Renal cortical epithelial cell (primary cell): Measurements from ENCODE around the gene PRPF6. TPM values are rescaled to one million over a fixed set of nuclear protein-coding genes. Genes with fewer than 3 reads are reported as not detected.

Source experiments
- DNase-seq: peaks from one replicate; pipeline ENCODE4 v3.0.0-alpha.2; 2011; ENCODE audit warnings: low read depth
- total RNA-seq: library from RNA; depleted of rRNA; stranded (reverse); fragments of >200 nt; gene quantifications from 2 replicates; pipeline ENCODE4 v1.2.3, GENCODE V29; 2014

Gene PRPF6
- total RNA-seq, 1 donor from 2014 or later, result 94.5 TPM

DNA sequence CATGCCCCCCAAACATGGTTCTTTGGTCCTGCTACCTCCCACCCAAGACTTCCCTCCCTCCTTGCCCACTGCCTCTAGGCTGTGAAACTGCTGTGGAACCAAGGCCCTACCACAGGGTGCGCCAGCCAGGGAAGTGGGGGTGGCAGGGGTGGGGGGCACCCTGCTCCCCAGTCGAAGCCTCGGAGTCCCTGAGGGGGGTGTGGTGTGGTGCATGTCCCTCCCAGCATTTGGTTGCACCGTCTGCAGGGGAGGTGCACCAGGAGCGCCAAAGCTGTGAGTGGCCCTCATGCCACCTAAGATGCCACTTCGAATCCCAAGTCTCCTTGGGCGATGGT lies 96.6 kb downstream of the PRPF6 start:
- no peak for DNase-seq

DNA sequence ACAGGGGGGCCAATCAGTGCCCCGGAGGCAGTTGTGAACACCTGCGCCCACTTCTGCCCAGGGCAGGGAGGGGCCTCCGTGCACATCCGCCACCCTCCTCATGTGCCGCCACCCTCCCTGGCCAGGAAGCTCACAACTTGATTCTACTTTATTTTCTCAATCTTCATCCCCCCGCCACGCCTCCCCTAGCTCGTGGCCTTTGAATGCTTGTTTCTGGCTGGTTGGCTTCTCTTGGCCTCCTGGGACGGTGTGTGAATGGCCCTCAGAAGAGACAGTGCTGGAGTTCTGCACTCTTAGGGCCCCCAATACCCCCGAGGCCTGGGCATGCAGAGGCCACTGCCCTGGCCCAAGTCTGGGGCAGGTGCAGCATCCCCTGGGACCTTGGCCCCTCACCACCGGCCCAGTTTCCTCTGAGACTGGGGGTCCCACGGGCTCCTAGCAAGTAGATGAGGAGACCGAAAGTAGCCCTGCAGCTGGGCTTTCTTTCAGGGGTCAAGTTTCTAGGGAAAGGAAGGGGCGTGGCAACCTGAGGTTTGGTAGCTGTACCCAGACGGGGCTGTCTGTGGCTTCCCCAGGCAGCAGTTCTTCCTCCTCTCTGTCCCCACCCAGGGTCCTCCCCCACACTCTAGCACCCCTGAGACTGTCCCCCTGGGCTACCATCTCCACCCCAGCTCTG lies 97.1 kb downstream of the PRPF6 start:
- DNase-seq, result no peak

DNA sequence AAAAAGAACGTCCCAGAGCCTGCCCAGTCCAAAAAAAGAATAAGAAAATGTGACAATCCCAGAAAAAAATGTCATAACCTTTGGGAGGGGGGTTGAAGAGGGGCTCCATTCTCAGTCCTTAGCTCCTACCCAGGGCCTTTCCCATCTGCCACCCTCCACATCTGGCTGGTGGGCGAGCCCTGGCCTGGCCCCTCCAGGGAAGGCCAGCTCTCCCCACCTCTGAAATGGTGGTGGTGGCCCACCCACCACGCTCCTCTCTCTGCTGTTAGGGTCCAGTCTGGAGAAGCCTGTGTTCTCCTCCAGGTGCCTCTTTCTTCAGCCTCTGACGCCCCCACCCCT lies 98.0 kb downstream of the PRPF6 start:
- no peak for DNase-seq

DNA sequence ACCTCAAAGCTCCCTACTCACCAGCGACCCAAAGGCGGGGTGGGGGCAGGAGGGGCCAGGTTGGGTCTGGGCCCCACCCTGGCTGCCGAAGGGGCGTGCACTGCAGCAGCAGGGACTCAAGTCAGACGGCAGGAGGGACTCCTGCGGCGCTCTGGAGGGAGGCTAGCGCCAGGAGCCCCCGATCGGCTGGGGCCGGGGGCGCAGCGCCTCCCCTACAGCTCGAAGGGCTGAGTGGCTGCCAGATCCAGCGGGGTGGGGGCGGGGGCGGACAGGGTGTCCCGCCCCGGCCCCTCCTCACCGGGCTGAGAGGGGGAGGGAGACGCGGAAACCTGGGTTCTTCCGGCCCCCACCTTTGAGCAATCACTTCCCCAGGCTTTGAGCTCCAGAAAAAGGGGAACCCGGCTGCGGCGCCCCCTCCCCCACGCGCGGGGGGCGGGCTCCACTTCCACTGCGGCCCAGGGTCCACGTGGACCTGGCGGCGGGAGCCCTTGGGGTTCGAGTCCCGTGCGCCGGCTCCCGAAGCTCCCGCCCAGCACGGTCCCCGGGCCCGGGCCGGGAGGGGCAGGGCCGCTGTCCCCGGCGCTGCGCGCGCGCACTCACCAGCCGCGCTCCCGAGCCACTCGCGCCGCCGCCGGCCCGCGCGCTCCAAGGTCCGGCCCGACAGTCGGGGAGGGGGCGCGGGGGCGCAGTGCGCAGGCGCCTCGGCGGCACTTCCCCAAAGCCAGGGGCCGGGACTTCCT lies 98.5 kb downstream of the PRPF6 start, which contains the start of gene RGS19:
Gene RGS19, minus strand, starts transcription at position 246 of the 740 bp plus-strand sequence. CDS start 2,632 bp downstream, outside the sequence.
- no peak for DNase-seq

DNA sequence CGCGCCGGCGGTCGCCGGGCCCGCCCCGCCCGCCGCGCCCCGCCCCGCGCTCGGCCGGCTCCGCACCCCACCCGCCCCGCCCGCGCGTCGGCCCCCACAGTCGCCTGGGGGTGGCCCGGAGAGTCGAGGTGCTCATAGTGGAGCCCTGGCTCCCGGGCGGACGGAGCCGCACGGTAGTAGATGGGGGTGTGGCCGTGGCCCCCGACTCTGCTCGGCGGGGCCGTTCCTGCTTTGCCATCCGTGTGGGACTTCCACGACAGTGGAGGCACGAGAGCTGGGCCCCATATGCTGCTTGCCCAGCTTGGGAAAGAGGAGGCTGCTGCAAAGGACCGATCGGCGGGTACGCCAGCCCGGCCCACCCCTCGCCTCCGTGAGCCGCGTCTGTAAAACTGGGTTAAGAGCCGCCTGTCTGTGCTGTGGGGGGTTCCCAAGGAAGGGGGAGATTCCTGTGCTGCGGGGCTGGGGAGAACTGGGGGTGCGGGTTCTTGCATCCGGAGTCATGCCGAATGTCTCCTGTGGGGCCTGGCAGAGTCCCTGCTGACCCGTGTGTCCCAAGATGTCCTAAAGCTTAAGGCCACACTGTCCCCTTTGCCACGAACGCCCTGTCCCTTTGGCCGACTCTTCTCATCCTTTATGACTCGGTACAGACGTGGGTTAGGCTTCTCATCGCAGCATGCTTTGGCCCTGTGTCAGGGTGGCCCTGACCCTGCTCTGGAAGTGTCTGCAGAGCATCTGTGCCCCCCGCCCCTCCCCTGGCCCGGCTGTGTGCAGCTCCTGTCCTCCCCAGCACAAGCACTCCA lies 99.3 kb downstream of the PRPF6 start, which contains the start of gene OPRL1:
Gene OPRL1, plus strand, starts transcription at position 70 of the 800 bp plus-strand sequence. CDS start 12,639 bp downstream, outside the sequence.
- DNase-seq, result no peak

DNA sequence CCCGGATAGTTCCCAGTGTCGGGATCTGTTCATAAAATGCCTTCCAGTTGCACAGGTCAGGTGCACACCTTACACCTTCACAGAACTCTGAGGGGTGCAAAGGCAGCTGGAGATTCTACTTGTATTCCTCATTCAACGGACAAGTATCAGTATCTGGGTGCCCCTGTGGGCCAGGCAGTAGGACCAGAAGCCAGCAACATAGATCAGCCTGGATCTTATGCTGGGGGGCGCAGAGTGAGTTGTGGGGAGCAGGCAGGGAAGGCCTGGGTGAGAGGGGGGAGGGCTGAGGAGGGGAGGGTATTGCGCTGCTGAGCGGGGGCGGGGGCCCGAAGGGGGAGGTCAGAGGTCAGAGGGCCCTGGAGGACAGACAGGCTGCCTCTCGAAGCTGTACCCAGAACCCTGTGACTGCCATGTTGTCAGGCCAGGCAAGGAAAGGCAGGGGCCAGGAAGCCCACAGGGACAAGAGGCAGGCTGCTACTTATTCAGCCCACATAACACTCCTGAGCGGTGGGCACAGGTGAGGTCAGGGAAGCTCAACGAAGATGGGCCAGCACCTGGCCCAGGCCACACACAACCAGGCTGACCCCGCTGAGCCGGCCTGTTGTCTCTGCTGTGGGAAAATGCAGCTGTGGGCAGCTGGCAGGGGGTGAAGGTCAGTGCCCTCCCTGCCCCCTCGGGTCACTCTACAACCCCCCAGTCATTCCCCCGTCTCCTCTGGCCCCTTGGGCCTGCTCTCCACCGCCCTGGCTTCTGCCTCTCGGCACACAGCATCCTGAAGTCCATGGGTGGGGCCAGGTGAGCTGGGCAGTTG lies 100.1 kb downstream of the PRPF6 start:
- no peak for DNase-seq

DNA sequence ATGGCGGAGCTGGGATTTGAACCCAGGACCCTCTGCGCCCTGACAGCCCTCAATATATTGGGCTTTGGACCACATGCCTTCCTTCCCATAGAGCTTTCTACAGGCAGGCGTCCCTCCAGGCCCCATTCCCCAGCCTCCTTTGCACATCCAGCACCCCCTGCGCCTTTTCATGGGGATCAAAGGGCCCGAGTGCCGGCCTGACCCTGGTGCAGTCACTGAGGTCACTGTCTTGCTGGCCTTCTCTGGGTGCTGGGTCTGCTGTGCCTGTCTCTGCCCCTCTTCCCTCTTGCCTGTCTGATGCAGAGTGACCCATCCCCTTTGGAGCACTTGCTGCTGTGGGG lies 100.7 kb downstream of the PRPF6 start:
- no peak for DNase-seq

DNA sequence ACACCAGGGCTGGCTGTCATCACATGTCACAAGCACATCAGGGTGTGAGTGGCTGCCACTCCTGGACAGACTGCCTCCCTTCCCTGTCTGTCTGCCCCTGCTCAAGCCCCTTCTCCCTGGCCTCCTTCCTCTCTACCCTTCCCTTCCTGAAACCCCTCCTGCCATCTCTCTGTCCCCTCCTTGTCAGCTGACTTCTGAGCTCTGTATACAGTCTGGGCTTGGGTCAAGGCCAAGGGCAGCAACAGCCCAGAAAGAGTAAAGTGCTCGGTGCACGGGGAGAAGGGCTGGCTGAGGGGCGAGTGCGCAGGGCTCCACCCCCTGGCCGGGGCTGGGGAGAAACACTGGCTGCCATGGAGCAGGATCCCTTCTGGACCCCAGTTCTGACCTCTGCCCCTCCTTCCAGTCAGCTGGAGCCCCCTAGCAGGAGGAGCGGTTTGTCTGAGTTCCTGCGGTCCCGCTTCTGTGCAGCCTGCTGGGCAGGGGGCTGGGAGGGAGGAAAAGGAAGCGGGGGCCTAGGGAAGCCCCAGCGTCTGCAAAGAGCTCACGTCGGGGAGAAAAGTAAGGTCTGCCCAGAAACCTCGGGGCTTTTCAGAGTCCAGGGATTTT lies 101.3 kb downstream of the PRPF6 start:
- no peak for DNase-seq

Other genes starting within 250 kb of the PRPF6 start
- 3.5 and 4.3 TPM in 2 replicates for gene LIME1, start 244.5 kb upstream of the PRPF6 start, total RNA-seq
- 14.9 and 31.5 TPM in 2 replicates for gene SLC2A4RG, start 241.4 kb upstream of the PRPF6 start, total RNA-seq
- gene ZBTB46, start 149.9 kb upstream of the PRPF6 start, total RNA-seq, result 3.5 and 5.4 TPM in 2 replicates
- not detected in 2 replicates for gene ABHD16B, start 119.6 kb upstream of the PRPF6 start, total RNA-seq
- gene TPD52L2, start 115.9 kb upstream of the PRPF6 start, total RNA-seq, result 154 and 158 TPM in 2 replicates
- 82.6 and 91.0 TPM in 2 replicates for gene DNAJC5, start 86.0 kb upstream of the PRPF6 start, total RNA-seq
- 20.3 and 27.8 TPM in 2 replicates for gene UCKL1, start 24.7 kb upstream of the PRPF6 start, total RNA-seq
- gene ZNF512B, start 11.2 kb upstream of the PRPF6 start, total RNA-seq, result 5.0 and 13.0 TPM in 2 replicates
- gene SAMD10, start 1.5 kb upstream of the PRPF6 start, total RNA-seq, result 1.4 and 5.4 TPM in 2 replicates
- gene C20orf204, start 55.0 kb downstream of the PRPF6 start, total RNA-seq, result 0.45 TPM in 1 of 2 replicates, not detected in the other
- gene SOX18, start 68.5 kb downstream of the PRPF6 start, total RNA-seq, result 0.05 and 0.17 TPM in 2 replicates
- 15.3 and 21.8 TPM in 2 replicates for gene TCEA2, start 82.1 kb downstream of the PRPF6 start, total RNA-seq
- gene RGS19, start 98.4 kb downstream of the PRPF6 start, total RNA-seq, result 10.5 and 12.2 TPM in 2 replicates
- gene OPRL1, start 99.0 kb downstream of the PRPF6 start, total RNA-seq, result 0.52 and 1.5 TPM in 2 replicates
- not detected in 2 replicates for gene LKAAEAR1, start 103.3 kb downstream of the PRPF6 start, total RNA-seq
- not detected in 2 replicates for gene NPBWR2, start 126.4 kb downstream of the PRPF6 start, total RNA-seq
- under 0.01 and 0.17 TPM in 2 replicates for gene MYT1, start 183.3 kb downstream of the PRPF6 start, total RNA-seq